PC-3 (cell line): ENCODE results near the gene DENND4B. TPM values are rescaled to one million over a fixed set of nuclear protein-coding genes. Genes with fewer than 3 reads are reported as not detected.

Experiments used
- ATAC-seq: fragments of 200-7000 bp; cut with Tn5 transposase; 2 replicates; pipeline ENCODE4 v1.9.1; 2020; ENCODE audit warnings: mild to moderate bottlenecking, moderate library complexity
- BruUV-seq: library from RNA; stranded (reverse); fragments of 400-500 nt; replicated peaks from 2 replicates; lab custom pipeline; 2021; lab: Mats Ljungman, UMichigan
- CTCF ChIA-PET: fragments of 300-600 bp; sonication (Branson Sonifier 250); formaldehyde crosslinking; loops from one replicate; lab custom pipeline; 2022; ENCODE audit warnings: antibody characterized with exemption; lab: Charles Lee
- POLR2A ChIA-PET: fragments of 300-600 bp; sonication (Branson Sonifier 250); formaldehyde crosslinking; loops from one replicate; lab custom pipeline; 2022; ENCODE audit warnings: antibody characterized with exemption; ENCODE audit not compliant: unreplicated experiment; lab: Charles Lee
- DNase-seq: peaks from one replicate; pipeline ENCODE4 v3.0.0-alpha.2; 2015
- H2AFZ ChIP-seq: fragments of 300-600 bp; sonication (generic); 2 replicates; pipeline ENCODE4 v1.6.0; 2016; ENCODE audit warnings: antibody characterized with exemption, low read length
- H3F3A ChIP-seq: fragments of 300-600 bp; sonication (generic); one replicate; pipeline ENCODE4 v1.6.0; 2017; ENCODE audit warnings: antibody characterized with exemption, low read length, control low read depth, mild to moderate bottlenecking; ENCODE audit not compliant: unreplicated experiment
- H3K27ac ChIP-seq: fragments of 300-600 bp; sonication (generic); 2 replicates; pipeline ENCODE4 v1.5.1; 2016; ENCODE audit warnings: mild to moderate bottlenecking, low read length
- H3K27me3 ChIP-seq: fragments of 300-600 bp; sonication (generic); 2 replicates; pipeline ENCODE4 v1.6.1; 2016; ENCODE audit warnings: low read length, mixed read lengths
- H3K36me3 ChIP-seq: fragments of 300-600 bp; sonication (generic); 2 replicates; pipeline ENCODE4 v1.6.1; 2016; ENCODE audit warnings: low read depth, mixed run types, low read length, mixed read lengths
- H3K4me1 ChIP-seq: fragments of 300-600 bp; sonication (generic); 2 replicates; pipeline ENCODE4 v1.5.1; 2016; ENCODE audit warnings: low read length; ENCODE audit not compliant: insufficient read depth
- H3K4me2 ChIP-seq: fragments of 300-600 bp; sonication (generic); 2 replicates; pipeline ENCODE4 v1.6.0; 2016; ENCODE audit warnings: low read length
- H3K4me3 ChIP-seq: fragments of 300-600 bp; sonication (generic); 2 replicates; pipeline ENCODE4 v1.5.1; 2016; ENCODE audit warnings: mild to moderate bottlenecking, low read length, mixed read lengths
- H3K79me2 ChIP-seq: fragments of 300-600 bp; sonication (generic); 2 replicates; pipeline ENCODE4 v1.6.1; 2017; ENCODE audit warnings: low read length, mixed read lengths
- H3K9ac ChIP-seq: fragments of 300-600 bp; sonication (generic); 2 replicates; pipeline ENCODE4 v1.6.0; 2016; ENCODE audit warnings: mild to moderate bottlenecking, low read length
- H3K9me2 ChIP-seq: fragments of 300-600 bp; sonication (generic); replicated peaks from 2 replicates; pipeline ENCODE4 v1.6.1; 2016; ENCODE audit warnings: mixed run types, low read length, mixed read lengths
- H3K9me3 ChIP-seq: fragments of 300-600 bp; sonication (generic); 2 replicates; pipeline ENCODE4 v1.6.1; 2016; ENCODE audit warnings: low read length, mixed read lengths
- H4K20me1 ChIP-seq: fragments of 300-600 bp; sonication (generic); 2 replicates; pipeline ENCODE4 v1.6.1; 2016; ENCODE audit warnings: low read length, mixed read lengths
- CTCF ChIP-seq: fragments of 300-600 bp; sonication (generic); conservative IDR thresholded peaks from 2 replicates; pipeline ENCODE4 v1.5.1; 2017; ENCODE audit warnings: antibody characterized with exemption, low read depth, mild to moderate bottlenecking, low read length
- EZH2 ChIP-seq: fragments of 300-600 bp; sonication (generic); IDR thresholded peaks from one replicate; pipeline ENCODE4 v1.6.1; 2017; ENCODE audit warnings: antibody characterized with exemption, mild to moderate bottlenecking, low read length; ENCODE audit not compliant: unreplicated experiment
- EZH2phosphoT487 ChIP-seq: fragments of 300-600 bp; sonication (generic); IDR thresholded peaks from 2 replicates; pipeline ENCODE4 v1.6.1; 2018; ENCODE audit warnings: mild to moderate bottlenecking, antibody characterized with exemption, low read length, borderline replicate concordance
- intact Hi-C: fragments of 100-400 bp; cut with micrococcal nuclease; formaldehyde crosslinking; loops from 2 replicates; pipeline ENCODE4 v1.9.0; 2023
- total RNA-seq: library from RNA; depleted of rRNA; stranded (reverse); fragments of >200 nt; gene quantifications from 2 replicates; pipeline ENCODE4 v1.2.3, GENCODE V29; 2014

Gene DENND4B
- total RNA-seq, 1 experiment from 2014 or later: 27.3 TPM

GRCh38 chr1:153921803-153922075, 24.8 kb downstream of the DENND4B start:
- ChIA-PET CTCF (interaction anchor here (0.5 to 1.0 kb wide), 3 partner anchors 11 to 96 kb away, joined by 3 to 4 read pairs (median 3); no protein-coding TSS in a partner anchor), POLR2A (interaction anchor here (0.6 kb wide), 1 partner anchor 294 kb away, joined by 3 read pairs; the partner anchor contains the start of gene S100A13)
- no peaks in the 10 kb centered on the region; the same call in 1 of the 2 replicates for H3K36me3 ChIP-seq
- TF ChIP-seq EZH2phosphoT487: no peak
- no peak for TF ChIP-seq EZH2
- no peak for TF ChIP-seq CTCF
- H3K9ac ChIP-seq: peak overlapping the region; percentile 86
- no peaks in the 10 kb centered on the region for H3K9me3 ChIP-seq
- H4K20me1 ChIP-seq: peaks cover 32% of the 10 kb centered on the region
- peak overlapping the region; percentile 91 for H2AFZ ChIP-seq
- H3K9me2 ChIP-seq: no peaks in the 10 kb centered on the region
- H3K4me1 ChIP-seq: peaks cover 30% of the 10 kb centered on the region
- H3K27ac ChIP-seq: peak overlapping the region; percentile 44
- intact Hi-C loops: loop anchor here (2.0 to 5.0 kb wide), 3 partner anchors 39 to 124 kb away; partner anchors contain the start of gene RAB13
- peak overlapping the region; percentile 90 for H3K4me2 ChIP-seq
- DNase-seq: peak; percentile 27
- no peaks in the 10 kb centered on the region for H3K27me3 ChIP-seq
- peak overlapping the region; percentile 97 for H3K4me3 ChIP-seq
- peaks cover 55% of the 10 kb centered on the region for H3K79me2 ChIP-seq
- H3F3A ChIP-seq: no peaks in the 10 kb centered on the region
- BruUV-seq: TSS peak; percentile 43
- ATAC-seq: no peak

DNA sequence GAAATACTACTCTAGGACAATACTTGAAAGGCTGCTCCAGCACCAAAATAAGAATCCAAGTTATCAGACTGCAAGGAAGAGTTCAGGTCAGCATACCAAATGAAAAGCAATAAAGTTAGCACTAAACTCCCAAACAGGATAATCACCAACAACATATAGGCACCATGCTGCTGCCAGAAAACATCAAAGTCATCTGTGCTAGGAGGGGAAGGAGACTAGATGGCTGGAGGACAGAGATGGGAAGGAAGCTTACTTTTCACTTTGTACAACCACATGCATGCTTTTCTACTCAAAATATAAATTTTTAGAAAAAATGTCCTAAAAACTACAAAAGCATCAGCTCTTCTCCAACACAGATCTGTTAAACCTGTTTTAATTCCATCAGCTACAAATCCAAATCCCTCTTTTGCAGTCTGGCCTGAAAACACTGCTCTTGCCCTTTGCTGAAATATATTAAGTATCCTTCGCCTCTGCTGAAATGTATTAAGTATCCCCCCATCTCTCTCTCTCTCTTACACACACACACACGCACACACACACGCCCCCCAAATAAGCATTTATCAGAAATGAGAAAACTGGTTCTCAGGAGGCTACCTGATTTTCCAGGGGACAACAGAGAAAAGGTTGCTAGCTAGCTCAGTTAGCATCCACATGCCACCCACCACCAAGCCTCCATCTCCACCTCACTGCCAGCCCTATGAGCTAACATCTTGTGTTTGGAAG, 25.3 kb downstream of the DENND4B start:
- no peak for DNase-seq
- Histone ChIP-seq H3K9me2 (no peaks in the 10 kb centered on the region), H3K36me3 (peaks cover 1% of the 10 kb centered on the region; the same call in 1 of the 2 replicates), H3K27ac (no peak overlapping the region), H4K20me1 (peaks cover 32% of the 10 kb centered on the region), H3K27me3 (no peaks in the 10 kb centered on the region), H3K4me3 (peak overlapping the region; percentile 97), H3K9ac (peak overlapping the region; percentile 86), H3K4me1 (peaks cover 30% of the 10 kb centered on the region), H3K9me3 (no peaks in the 10 kb centered on the region), H3K79me2 (peaks cover 60% of the 10 kb centered on the region), H3F3A (no peaks in the 10 kb centered on the region), H2AFZ (peak overlapping the region; percentile 91; the same call in 1 of the 2 replicates), H3K4me2 (peak overlapping the region; percentile 90)
- POLR2A ChIA-PET: interaction anchor here (0.6 kb wide), 1 partner anchor 294 kb away, joined by 3 read pairs; the partner anchor contains the start of gene S100A13
- ATAC-seq: no peak
- CTCF ChIA-PET: interaction anchor here (0.5 to 1.0 kb wide), 2 partner anchors 11 to 95 kb away, joined by 3 read pairs; no protein-coding TSS in a partner anchor
- TF ChIP-seq EZH2phosphoT487 (no peak), CTCF (no peak), EZH2 (no peak)
- intact Hi-C loops: loop anchor here (5.0 kb wide), 2 partner anchors 39 to 124 kb away; no protein-coding TSS in a partner anchor
- BruUV-seq: no TSS peak
